GM18511 (cell line): ENCODE data around the gene AKAP13.
A peak's percentile ranks its signal among the peaks of the same experiment; 100 is the strongest.

Experiments
- ATAC-seq: cut with Tn5 transposase; IDR thresholded peaks from one replicate; pipeline ENCODE4 v1.9.1; 2021; ENCODE audit warnings: mild to moderate bottlenecking, moderate library complexity; ENCODE audit not compliant: unreplicated experiment

AKAP13 gene

GRCh38 chr15:85771781-85772445 lies 391.5 kb downstream of the AKAP13 start:
- no peak for ATAC-seq

GRCh38 chr15:85772668-85773067 lies 392.3 kb downstream of the AKAP13 start:
- no peak for ATAC-seq

GRCh38 chr15:85773249-85773648 lies 392.8 kb downstream of the AKAP13 start:
- no peak for ATAC-seq

- no peak for ATAC-seq
Measured at GRCh38 chr15:85773970-85774369, 393.6 kb downstream of the AKAP13 start.

GRCh38 chr15:85777250-85778106 lies 397.1 kb downstream of the AKAP13 start:
- ATAC-seq: no peak

GRCh38 chr15:85778107-85778776 lies 397.8 kb downstream of the AKAP13 start:
- no peak for ATAC-seq

GRCh38 chr15:85779249-85779648 lies 398.8 kb downstream of the AKAP13 start:
- no peak for ATAC-seq

- ATAC-seq: no peak
Measured at GRCh38 chr15:85780225-85780985, 400.0 kb downstream of the AKAP13 start.

- no peak for ATAC-seq
Measured at GRCh38 chr15:85781099-85781498, 400.7 kb downstream of the AKAP13 start.

GRCh38 chr15:85782064-85782463 lies 401.7 kb downstream of the AKAP13 start:
- no peak for ATAC-seq

- peak; percentile 28 for ATAC-seq
Measured at GRCh38 chr15:85785887-85786780, 405.7 kb downstream of the AKAP13 start.

GRCh38 chr15:85786781-85787114 lies 406.3 kb downstream of the AKAP13 start:
- no peak for ATAC-seq

- ATAC-seq: no peak
Measured at GRCh38 chr15:85788771-85789495, 408.5 kb downstream of the AKAP13 start.

GRCh38 chr15:85789496-85789875 lies 409.1 kb downstream of the AKAP13 start:
- no peak for ATAC-seq

GRCh38 chr15:85792102-85792731 lies 411.8 kb downstream of the AKAP13 start:
- ATAC-seq: no peak

GRCh38 chr15:85792912-85793590 lies 412.6 kb downstream of the AKAP13 start:
- ATAC-seq: no peak

- peak; percentile 50 for ATAC-seq
Measured at GRCh38 chr15:85793641-85794597, 413.5 kb downstream of the AKAP13 start.
